ENCODE results near the gene SNX30. TPM values are rescaled to one million over a fixed set of nuclear protein-coding genes. Genes with fewer than 3 reads are reported as not detected.

The SNX30 gene
- total RNA-seq, 1 experiment from 2014 or later = 8.1 TPM

DNA sequence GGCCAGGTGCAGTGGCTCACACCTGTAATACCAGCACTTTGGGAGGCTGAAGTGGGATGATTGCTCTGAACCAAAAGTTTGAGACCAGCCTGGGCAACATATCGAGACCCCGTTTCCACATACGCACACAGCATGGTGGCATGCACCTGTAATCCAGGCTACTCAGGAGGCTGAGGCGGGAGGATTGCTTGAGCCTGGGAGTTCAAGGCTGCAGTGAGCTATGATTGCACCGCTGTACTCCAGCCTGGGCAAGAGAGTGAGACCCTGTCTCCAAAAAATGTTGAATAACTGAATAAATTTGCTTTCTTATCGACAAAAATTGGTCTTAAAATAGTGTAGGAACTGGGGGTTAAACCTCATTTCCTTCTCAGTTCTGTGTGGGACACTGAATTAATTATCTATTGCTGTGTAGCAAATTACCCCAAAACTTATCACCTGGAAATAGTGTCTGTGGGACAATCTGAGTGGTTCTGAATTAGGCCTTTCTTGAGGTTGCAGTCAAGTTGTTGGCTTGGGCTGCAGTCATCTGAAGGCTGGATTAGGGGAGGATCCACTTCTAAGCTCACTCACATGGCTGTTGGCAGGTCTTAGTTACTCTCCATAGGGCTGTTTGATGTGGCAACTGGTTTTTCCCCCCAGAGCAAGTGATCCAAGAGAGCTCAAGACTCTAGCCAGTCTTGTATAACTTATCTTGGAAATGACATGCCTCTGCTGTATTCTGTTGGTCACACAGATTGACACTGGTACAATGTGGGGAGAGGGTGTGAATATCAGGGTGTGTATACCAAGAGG lies 2.0 kb downstream of the SNX30 start:
- no peak for DNase-seq (ENCODE audit: low read depth)

- DNase-seq (ENCODE audit: low read depth) = peak; percentile 87
Observed at GRCh38 chr9:112753725-112754124, 3.2 kb downstream of the SNX30 start.

GRCh38 chr9:112754578-112754977 lies 4.0 kb downstream of the SNX30 start:
- DNase-seq (ENCODE audit: low read depth) = peak; percentile 85

GRCh38 chr9:112755016-112755427 lies 4.5 kb downstream of the SNX30 start:
- no peak for DNase-seq (ENCODE audit: low read depth)

- DNase-seq (ENCODE audit: low read depth) = no peak
Observed at GRCh38 chr9:112755675-112756074, 5.1 kb downstream of the SNX30 start.

DNA sequence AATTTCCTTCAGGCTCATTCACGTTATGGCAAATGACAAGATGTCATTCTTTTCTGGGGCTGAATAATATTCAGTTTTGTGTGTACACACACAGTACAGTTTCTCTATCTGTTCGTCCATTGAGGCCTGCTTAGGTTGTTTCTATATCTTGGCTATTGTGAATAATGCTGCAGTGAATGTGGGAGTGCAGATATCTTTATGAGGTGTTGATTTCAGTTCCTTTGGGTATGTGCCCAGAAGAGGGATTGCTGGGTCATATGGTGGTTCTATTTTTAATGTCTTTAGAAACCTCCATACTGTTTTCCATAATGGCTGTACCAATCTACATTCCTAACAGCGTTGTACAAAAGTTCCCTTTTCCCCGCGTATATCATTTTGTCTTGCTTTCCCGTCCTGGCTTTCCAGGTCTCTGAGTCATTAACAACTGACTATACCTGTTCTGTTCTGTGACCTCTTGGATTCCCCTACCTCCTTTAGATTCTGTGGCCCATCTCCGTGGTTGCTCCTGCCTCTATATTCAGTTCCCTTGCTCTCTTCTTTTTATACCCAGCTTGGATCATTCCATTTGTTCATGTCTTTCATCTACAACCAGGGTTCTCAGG lies 6.8 kb downstream of the SNX30 start:
- DNase-seq (ENCODE audit: low read depth) = no peak

GRCh38 chr9:112757940-112758339 lies 7.4 kb downstream of the SNX30 start:
- no peak for DNase-seq (ENCODE audit: low read depth)

- DNase-seq (ENCODE audit: low read depth) = no peak
Observed at GRCh38 chr9:112760821-112761220, 10.3 kb downstream of the SNX30 start.

DNA sequence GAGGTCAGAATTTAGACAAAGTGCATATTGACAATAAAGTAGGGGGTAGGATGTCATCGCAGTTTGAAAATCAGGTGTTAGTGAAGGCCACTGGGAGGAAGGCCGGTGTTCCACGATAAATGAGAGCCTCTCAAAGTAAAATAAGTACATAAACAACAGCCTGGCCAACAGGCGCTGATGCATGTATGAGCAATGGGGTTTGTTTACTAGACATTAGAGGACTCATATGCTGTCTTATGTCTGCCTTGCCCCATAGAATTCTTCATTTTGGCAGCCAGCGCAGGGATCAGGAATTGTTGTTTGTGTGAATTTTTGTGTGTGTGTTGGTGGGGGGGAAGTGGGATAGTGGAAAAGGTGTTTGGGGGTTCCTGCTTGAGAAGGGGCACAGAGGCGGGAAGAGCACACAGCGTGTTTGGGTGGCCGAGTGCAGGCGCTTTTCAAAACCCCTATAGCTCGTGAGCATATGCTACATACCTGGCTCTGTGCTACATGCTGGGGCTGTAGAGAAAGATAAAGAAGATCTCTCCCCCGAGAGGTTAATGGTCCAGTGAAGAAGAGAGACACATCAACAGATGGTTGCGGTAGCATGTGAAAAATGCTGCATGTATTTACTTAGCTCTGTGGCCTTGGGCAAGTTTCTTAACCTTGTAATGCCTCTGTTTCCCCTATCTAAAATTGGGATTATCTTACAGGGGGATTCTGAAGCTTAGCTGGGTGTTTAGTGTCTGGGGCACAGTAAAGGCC lies 11.5 kb downstream of the SNX30 start:
- no peak for DNase-seq (ENCODE audit: low read depth)

- DNase-seq (ENCODE audit: low read depth) = no peak
Observed at GRCh38 chr9:112762726-112763518, 12.4 kb downstream of the SNX30 start.

- no peak for DNase-seq (ENCODE audit: low read depth)
Observed at GRCh38 chr9:112764344-112764743, 13.8 kb downstream of the SNX30 start.

- DNase-seq (ENCODE audit: low read depth) = no peak
Observed at GRCh38 chr9:112764837-112765236, 14.3 kb downstream of the SNX30 start.

- DNase-seq (ENCODE audit: low read depth) = no peak
Observed at GRCh38 chr9:112765281-112765680, 14.7 kb downstream of the SNX30 start.

DNA sequence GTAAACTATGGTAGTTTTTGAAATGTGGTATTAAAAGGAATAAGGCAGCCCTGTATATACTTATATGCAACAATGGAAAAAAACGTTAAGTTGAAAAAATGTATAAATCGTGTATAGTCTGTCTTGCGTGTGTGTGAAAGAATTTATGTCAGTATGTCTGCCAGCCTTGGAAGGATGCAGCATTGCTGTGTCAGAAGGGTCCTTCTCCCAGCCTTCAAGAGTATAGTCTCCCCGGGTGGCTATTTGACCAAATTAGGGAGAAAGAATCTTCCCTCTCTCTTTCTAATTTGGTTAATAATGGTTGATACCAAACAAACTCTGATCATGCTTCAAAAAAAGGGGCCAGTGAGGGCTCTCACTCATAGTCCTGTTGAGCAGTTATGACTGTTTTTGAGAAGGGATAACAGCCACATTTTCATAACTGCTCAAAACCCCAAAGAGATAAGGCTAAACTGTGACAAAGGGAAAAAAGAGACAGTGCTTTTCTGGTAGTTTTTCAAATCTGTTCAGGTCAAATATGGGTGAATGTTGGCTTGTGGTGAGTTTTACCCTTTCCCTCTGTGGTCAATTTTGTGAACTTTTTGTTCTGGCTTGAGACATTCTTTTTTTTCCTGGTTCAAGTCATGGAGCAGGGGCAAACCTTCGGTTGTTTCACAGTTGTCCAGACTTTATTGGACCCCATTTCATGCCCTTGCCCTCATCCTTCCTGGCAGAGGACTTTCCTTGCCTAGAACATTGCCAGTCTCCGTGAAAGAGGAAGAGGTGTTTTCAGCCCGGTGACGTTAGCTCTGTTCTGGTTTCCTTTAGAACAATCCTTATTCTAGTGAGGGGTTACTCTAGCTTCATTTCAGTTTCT lies 21.0 kb downstream of the SNX30 start:
- DNase-seq (ENCODE audit: low read depth) = no peak

GRCh38 chr9:112772215-112772509 lies 21.6 kb downstream of the SNX30 start:
- DNase-seq (ENCODE audit: low read depth) = no peak

DNA sequence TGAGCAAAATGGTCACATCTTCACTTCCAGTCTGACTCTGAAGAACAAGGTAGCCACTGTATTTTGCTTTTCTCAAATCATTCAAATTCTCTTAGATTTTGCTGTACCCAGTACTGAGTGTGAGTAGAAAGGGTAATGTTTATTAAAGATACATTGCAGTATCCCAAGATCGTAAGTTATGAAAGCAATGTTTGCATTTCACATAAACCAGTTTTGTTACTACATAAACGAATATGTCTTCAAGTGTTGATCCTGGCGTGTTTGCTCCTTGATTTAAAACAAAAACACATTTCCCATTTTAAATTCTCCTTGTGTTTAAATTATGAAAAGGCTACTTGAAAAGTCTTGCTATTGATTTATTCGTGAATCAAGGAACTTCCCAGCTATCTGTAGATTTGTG lies 22.0 kb downstream of the SNX30 start:
- DNase-seq (ENCODE audit: low read depth) = no peak

GRCh38 chr9:112774006-112774996 lies 23.7 kb downstream of the SNX30 start:
- no peak for DNase-seq (ENCODE audit: low read depth)

DNA sequence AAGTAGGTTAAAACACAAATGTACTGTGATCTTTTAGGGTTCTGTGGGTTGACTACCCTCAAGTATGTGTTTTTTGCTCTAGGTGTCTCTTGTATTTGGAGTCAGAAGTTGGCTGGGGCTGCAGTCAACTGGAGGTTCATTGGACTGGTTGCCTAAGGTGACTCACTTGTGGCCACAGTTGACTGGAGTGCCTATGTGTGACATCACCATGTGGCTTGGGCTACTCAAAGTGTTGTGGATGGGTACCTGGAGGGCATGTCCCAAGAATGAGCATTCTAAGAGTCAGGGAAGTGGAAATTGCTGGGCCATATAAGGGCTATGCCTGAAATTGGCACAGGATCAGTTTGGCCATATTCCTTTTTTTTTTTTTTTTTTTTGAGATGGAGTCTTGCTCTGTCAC lies 27.4 kb downstream of the SNX30 start:
- DNase-seq (ENCODE audit: low read depth) = peak; percentile 48

DNA sequence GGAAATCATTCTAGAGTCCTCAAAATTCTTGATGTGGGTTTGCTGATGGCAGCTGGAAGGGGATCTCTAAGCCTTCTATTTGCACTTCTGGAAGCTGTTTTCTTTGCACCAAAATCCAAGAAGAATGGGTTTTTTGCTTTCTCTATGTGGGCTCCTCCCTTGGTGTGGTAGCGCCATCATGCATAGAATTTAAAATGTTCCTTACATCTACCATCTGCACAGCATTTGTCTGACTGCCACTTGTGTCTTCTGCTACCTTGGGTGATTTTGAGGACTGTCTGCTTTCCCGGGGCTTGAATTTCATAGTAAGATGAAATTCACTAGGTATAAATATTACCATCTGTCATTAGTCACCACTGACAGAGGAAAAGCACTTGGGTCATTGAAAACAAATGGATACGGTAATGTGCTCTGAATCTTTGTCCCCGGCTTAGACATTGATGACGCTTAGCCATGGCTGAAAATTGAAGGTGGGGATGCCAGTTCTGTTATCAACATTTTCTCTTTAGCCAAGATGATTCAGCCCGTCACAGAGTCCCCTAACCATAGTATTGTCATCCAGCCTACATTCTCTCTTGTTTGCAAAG lies 30.0 kb downstream of the SNX30 start:
- DNase-seq (ENCODE audit: low read depth) = no peak
